ENCODE data around the gene ARL3.

ARL3 gene

GRCh38 chr10:102639537-102639936 is 74.7 kb downstream of the ARL3 start:
- no peak for DNase-seq (ENCODE audit: low read depth in 2 of 2)

- no peak for DNase-seq (ENCODE audit: low read depth in 2 of 2)
Measured at GRCh38 chr10:102635377-102635776, 78.8 kb downstream of the ARL3 start.

- no peak for DNase-seq (ENCODE audit: low read depth in 2 of 2)
Measured at GRCh38 chr10:102634686-102635085, 79.5 kb downstream of the ARL3 start.

- DNase-seq (ENCODE audit: low read depth in 2 of 2), result no peak
Measured at GRCh38 chr10:102633848-102634247, 80.3 kb downstream of the ARL3 start.

- DNase-seq (ENCODE audit: low read depth in 2 of 2), result peak in 1 of 2 donors; percentile 34
Measured at GRCh38 chr10:102633287-102633686, 80.9 kb downstream of the ARL3 start.

- DNase-seq (ENCODE audit: low read depth in 2 of 2), result no peak
Measured at GRCh38 chr10:102632394-102633111, 81.6 kb downstream of the ARL3 start.

GRCh38 chr10:102631525-102632393 is 82.4 kb downstream of the ARL3 start:
- DNase-seq (ENCODE audit: low read depth in 2 of 2), result no peak

- DNase-seq (ENCODE audit: low read depth in 2 of 2), result no peak
Measured at GRCh38 chr10:102630663-102631062, 83.5 kb downstream of the ARL3 start.

- DNase-seq (ENCODE audit: low read depth in 2 of 2), result no peak
Measured at GRCh38 chr10:102629661-102630614, 84.3 kb downstream of the ARL3 start.

GRCh38 chr10:102628451-102628911 is 85.7 kb downstream of the ARL3 start:
- DNase-seq (ENCODE audit: low read depth in 2 of 2), result no peak

- DNase-seq (ENCODE audit: low read depth in 2 of 2), result no peak
Measured at GRCh38 chr10:102627736-102628293, 86.4 kb downstream of the ARL3 start.

GRCh38 chr10:102627291-102627735 is 86.9 kb downstream of the ARL3 start:
- DNase-seq (ENCODE audit: low read depth in 2 of 2), result no peak

GRCh38 chr10:102626026-102626685 is 88.0 kb downstream of the ARL3 start:
- no peak for DNase-seq (ENCODE audit: low read depth in 2 of 2)

GRCh38 chr10:102624751-102625645 is 89.2 kb downstream of the ARL3 start:
- DNase-seq (ENCODE audit: low read depth in 2 of 2), result no peak

GRCh38 chr10:102624094-102624493 is 90.1 kb downstream of the ARL3 start:
- no peak for DNase-seq (ENCODE audit: low read depth in 2 of 2)

All from stimulated activated CD4-positive, alpha-beta T cell treated with anti-CD3 and anti-CD28 coated beads, Interleukin-4, amount 100 ng/mL, for 48 hours (primary cell).